ENCODE data around the gene KIF26B.

KIF26B gene

GRCh38 chr1:245585252-245585959, 430.6 kb downstream of the KIF26B start:
- Histone ChIP-seq H3K27me3 (no peaks in the 10 kb centered on the region), H3K4me3 (ENCODE audit: low read depth, low read length) (no peak overlapping the region), H3K36me3 (peaks cover 3% of the 10 kb centered on the region; the same call in 1 of the 2 replicates), H3K4me1 (peaks cover 65% of the 10 kb centered on the region), H3K9me3 (no peaks in the 10 kb centered on the region)
- no peak for DNase-seq
- no peak for TF ChIP-seq CTCF (IDR thresholded peaks at IDR 0.05; ENCODE audit: low read depth, low read length)

- H3K4me3 ChIP-seq (ENCODE audit: low read depth, low read length): no peak overlapping the region
- H3K36me3 ChIP-seq: peaks cover 3% of the 10 kb centered on the region; the same call in 1 of the 2 replicates
- no peak for TF ChIP-seq CTCF (IDR thresholded peaks at IDR 0.05; ENCODE audit: low read depth, low read length)
- peak; percentile 60 for DNase-seq
- no peaks in the 10 kb centered on the region for H3K9me3 ChIP-seq
- H3K4me1 ChIP-seq: peaks cover 76% of the 10 kb centered on the region
- no peaks in the 10 kb centered on the region for H3K27me3 ChIP-seq
Observed at GRCh38 chr1:245587435-245588115, 432.8 kb downstream of the KIF26B start.

GRCh38 chr1:245588116-245588639, 433.4 kb downstream of the KIF26B start:
- no peak for TF ChIP-seq CTCF (IDR thresholded peaks at IDR 0.05; ENCODE audit: low read depth, low read length)
- H3K36me3 ChIP-seq: peaks cover 2% of the 10 kb centered on the region; the same call in 1 of the 2 replicates
- H3K27me3 ChIP-seq: no peaks in the 10 kb centered on the region
- no peak overlapping the region for H3K4me3 ChIP-seq (ENCODE audit: low read depth, low read length)
- peaks cover 70% of the 10 kb centered on the region for H3K4me1 ChIP-seq
- no peaks in the 10 kb centered on the region for H3K9me3 ChIP-seq
- DNase-seq: peak; percentile 40

GRCh38 chr1:245589316-245589715, 434.5 kb downstream of the KIF26B start:
- DNase-seq: peak; percentile 74
- peaks cover 59% of the 10 kb centered on the region for H3K4me1 ChIP-seq
- H3K9me3 ChIP-seq: no peaks in the 10 kb centered on the region
- H3K36me3 ChIP-seq: no peaks in the 10 kb centered on the region; the same call in 1 of the 2 replicates
- no peak; the same call in 1 of the 2 replicates for TF ChIP-seq CTCF (IDR thresholded peaks at IDR 0.05; ENCODE audit: low read depth, low read length)
- H3K27me3 ChIP-seq: no peaks in the 10 kb centered on the region
- H3K4me3 ChIP-seq (ENCODE audit: low read depth, low read length): peak overlapping the region; percentile 34

GRCh38 chr1:245589906-245590305, 435.1 kb downstream of the KIF26B start:
- H3K9me3 ChIP-seq: no peaks in the 10 kb centered on the region
- H3K4me1 ChIP-seq: peaks cover 55% of the 10 kb centered on the region
- TF ChIP-seq CTCF (IDR thresholded peaks at IDR 0.05; ENCODE audit: low read depth, low read length): no peak
- peak overlapping the region; percentile 34 for H3K4me3 ChIP-seq (ENCODE audit: low read depth, low read length)
- H3K36me3 ChIP-seq: no peaks in the 10 kb centered on the region; the same call in 1 of the 2 replicates
- peak; percentile 69 for DNase-seq
- H3K27me3 ChIP-seq: no peaks in the 10 kb centered on the region
